Measurements from ENCODE around the gene ESPN.

DNA sequence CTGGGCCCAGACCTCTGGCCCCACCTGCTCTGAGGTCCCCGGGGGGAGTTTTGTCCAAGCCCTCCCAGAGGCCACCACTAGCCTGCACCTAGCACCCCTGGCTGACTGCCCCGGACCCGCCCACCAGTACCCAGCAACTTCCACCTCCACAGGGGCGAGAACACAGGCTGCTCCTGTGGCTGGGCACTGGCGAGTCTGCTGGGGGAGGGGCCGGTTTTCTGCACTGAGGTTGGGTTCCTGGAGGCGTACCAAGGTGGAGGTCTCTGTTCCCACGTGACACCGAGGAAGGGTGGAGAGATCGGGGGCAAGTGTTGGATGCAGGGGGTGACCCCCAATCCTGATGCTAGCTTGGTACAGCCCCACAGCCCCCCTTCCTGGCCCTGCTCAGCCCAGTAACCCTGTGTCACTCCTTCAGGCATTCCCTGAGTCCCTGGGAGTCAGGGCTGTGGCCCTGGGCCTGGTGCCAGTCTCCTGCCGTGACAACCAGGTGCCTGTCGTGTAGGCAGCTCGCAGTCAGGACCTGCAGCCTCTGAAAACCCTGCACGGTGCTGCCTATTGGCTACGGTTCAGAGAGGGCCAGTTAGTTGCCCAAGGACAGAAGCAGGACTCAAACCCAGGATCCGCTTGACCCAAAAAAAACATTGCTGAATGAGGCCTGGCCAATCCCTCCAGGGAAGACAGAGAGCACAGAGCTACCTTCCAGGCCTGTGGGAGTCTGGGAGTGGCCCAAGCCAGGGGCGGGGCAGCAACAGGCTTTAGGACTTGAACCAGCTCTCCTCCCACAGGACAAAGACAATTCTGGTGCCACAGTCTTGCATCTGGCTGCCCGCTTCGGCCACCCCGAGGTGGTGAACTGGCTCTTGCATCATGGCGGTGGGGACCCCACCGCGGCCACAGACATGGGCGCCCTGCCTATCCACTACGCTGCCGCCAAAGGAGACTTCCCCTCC lies 3.1 kb downstream of the ESPN start:
- TF ChIP-seq CTCF (IDR thresholded peaks at IDR 0.05) = no peak
- TF ChIP-seq POLR2AphosphoS5 (IDR thresholded peaks at IDR 0.05) = no peak
- TF ChIP-seq POLR2A (IDR thresholded peaks at IDR 0.05) = no peak
- no peak for TF ChIP-seq EP300 (IDR thresholded peaks at IDR 0.05)

All from gastroesophageal sphincter (tissue), 3 donors.